Measurements from ENCODE around the gene SNX33.
A peak's percentile ranks its signal among the peaks of the same experiment; 100 is the strongest.

SNX33 gene

GRCh38 chr15:75648156-75649000, 666 bp downstream of the SNX33 start:
- Histone ChIP-seq H3K36me3 (ENCODE audit: insufficient read depth, low read length) (no peaks in the 10 kb centered on the region), H3K4me2 (ENCODE audit: insufficient read depth, low read length) (peak overlapping the region; percentile 98), H2AFZ (ENCODE audit: low read depth, low read length) (peak overlapping the region; percentile 94), H3K27me3 (ENCODE audit: insufficient read depth, low read length, poor library complexity) (peaks cover 11% of the 10 kb centered on the region), H3K9me3 (ENCODE audit: insufficient read depth, low read length, severe bottlenecking) (no peaks in the 10 kb centered on the region), H3K4me1 (ENCODE audit: insufficient read depth, low read length) (peaks cover 16% of the 10 kb centered on the region), H3K27ac (ENCODE audit: low read length) (no peak overlapping the region), H3K9ac (ENCODE audit: low read depth, low read length) (peak overlapping the region; percentile 68), H3K4me3 (ENCODE audit: low read depth in 1 of 2, low read length in 2 of 2) (peak overlapping the region in 1 of 2 experiments; percentile 74; a peak in 3 of 4 replicates), H3K79me2 (ENCODE audit: insufficient read depth, low read length) (no peaks in the 10 kb centered on the region), H4K20me1 (ENCODE audit: insufficient read depth, low read length) (no peaks in the 10 kb centered on the region)
- no peak for DNase-seq
- no peak for TF ChIP-seq CTCF (IDR thresholded peaks at IDR 0.05; ENCODE audit: borderline replicate concordance, extremely low read depth, low read length, poor library complexity, severe bottlenecking)
- no peak for TF ChIP-seq EZH2 (IDR thresholded peaks at IDR 0.05; ENCODE audit: borderline replicate concordance, low read depth, low read length, severe bottlenecking)
- no peak for ATAC-seq (ENCODE audit: insufficient read depth, low read depth)

- DNase-seq (no peak), ATAC-seq (ENCODE audit: insufficient read depth, low read depth) (no peak)
- Histone ChIP-seq H3K36me3 (ENCODE audit: insufficient read depth, low read length) (no peaks in the 10 kb centered on the region), H3K4me3 (ENCODE audit: low read depth in 1 of 2, low read length in 2 of 2) (no peak overlapping the region), H3K27me3 (ENCODE audit: insufficient read depth, low read length, poor library complexity) (peaks cover 11% of the 10 kb centered on the region), H3K9ac (ENCODE audit: low read depth, low read length) (no peak overlapping the region), H3K4me1 (ENCODE audit: insufficient read depth, low read length) (peaks cover 16% of the 10 kb centered on the region), H2AFZ (ENCODE audit: low read depth, low read length) (no peak overlapping the region), H3K27ac (ENCODE audit: low read length) (no peak overlapping the region), H3K79me2 (ENCODE audit: insufficient read depth, low read length) (no peaks in the 10 kb centered on the region), H3K9me3 (ENCODE audit: insufficient read depth, low read length, severe bottlenecking) (no peaks in the 10 kb centered on the region), H3K4me2 (ENCODE audit: insufficient read depth, low read length) (no peak overlapping the region), H4K20me1 (ENCODE audit: insufficient read depth, low read length) (no peaks in the 10 kb centered on the region)
- TF ChIP-seq EZH2 (IDR thresholded peaks at IDR 0.05; ENCODE audit: borderline replicate concordance, low read depth, low read length, severe bottlenecking) (no peak), CTCF (IDR thresholded peaks at IDR 0.05; ENCODE audit: borderline replicate concordance, extremely low read depth, low read length, poor library complexity, severe bottlenecking) (no peak)
Measured at GRCh38 chr15:75649045-75649761, 1.5 kb downstream of the SNX33 start.

DNA sequence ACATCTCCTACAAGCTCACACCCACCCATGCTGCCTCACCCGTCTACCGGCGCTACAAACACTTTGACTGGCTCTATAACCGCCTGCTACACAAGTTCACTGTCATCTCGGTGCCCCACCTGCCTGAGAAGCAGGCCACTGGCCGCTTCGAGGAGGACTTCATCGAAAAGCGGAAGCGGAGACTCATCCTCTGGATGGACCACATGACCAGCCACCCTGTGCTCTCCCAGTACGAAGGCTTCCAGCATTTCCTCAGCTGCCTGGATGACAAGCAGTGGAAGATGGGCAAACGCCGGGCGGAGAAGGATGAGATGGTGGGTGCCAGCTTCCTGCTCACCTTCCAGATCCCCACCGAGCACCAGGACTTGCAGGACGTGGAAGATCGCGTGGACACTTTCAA, 2.1 kb downstream of the SNX33 start:
- TF ChIP-seq CTCF (IDR thresholded peaks at IDR 0.05; ENCODE audit: borderline replicate concordance, extremely low read depth, low read length, poor library complexity, severe bottlenecking) (no peak), EZH2 (IDR thresholded peaks at IDR 0.05; ENCODE audit: borderline replicate concordance, low read depth, low read length, severe bottlenecking) (no peak)
- H3K27me3 ChIP-seq (ENCODE audit: insufficient read depth, low read length, poor library complexity), result peaks cover 11% of the 10 kb centered on the region
- peaks cover 16% of the 10 kb centered on the region for H3K4me1 ChIP-seq (ENCODE audit: insufficient read depth, low read length)
- H3K79me2 ChIP-seq (ENCODE audit: insufficient read depth, low read length), result no peaks in the 10 kb centered on the region
- H3K4me2 ChIP-seq (ENCODE audit: insufficient read depth, low read length), result no peak overlapping the region
- no peak overlapping the region for H3K27ac ChIP-seq (ENCODE audit: low read length)
- H3K36me3 ChIP-seq (ENCODE audit: insufficient read depth, low read length), result no peaks in the 10 kb centered on the region
- ATAC-seq (ENCODE audit: insufficient read depth, low read depth), result no peak
- H3K9ac ChIP-seq (ENCODE audit: low read depth, low read length), result no peak overlapping the region
- no peaks in the 10 kb centered on the region for H4K20me1 ChIP-seq (ENCODE audit: insufficient read depth, low read length)
- no peak for DNase-seq
- no peaks in the 10 kb centered on the region for H3K9me3 ChIP-seq (ENCODE audit: insufficient read depth, low read length, severe bottlenecking)
- H3K4me3 ChIP-seq (ENCODE audit: low read depth in 1 of 2, low read length in 2 of 2), result no peak overlapping the region
- no peak overlapping the region for H2AFZ ChIP-seq (ENCODE audit: low read depth, low read length)
